ENCODE measurements around the gene CSKMT. TPM values are rescaled to one million over a fixed set of nuclear protein-coding genes. Genes with fewer than 3 reads are reported as not detected.
A peak's percentile ranks its signal among the peaks of the same experiment; 100 is the strongest.
"Not testable (repeated sequence)": the region's sequence is repeated elsewhere in the genome, so short reads cannot be mapped to it uniquely, and the experiment has no call there.

Gene CSKMT
- total RNA-seq, 1 donor from 2014 or later = not detected

GRCh38 chr11:62649486-62649885 lies 15.6 kb upstream of the CSKMT start:
- H3K27ac ChIP-seq = no peak overlapping the region

GRCh38 chr11:62650283-62650682 lies 14.8 kb upstream of the CSKMT start:
- DNase-seq (ENCODE audit: low spot score in 2 of 2); H3K4me3 ChIP-seq; H3K27me3 ChIP-seq; intact Hi-C loops (cut with DNase I); H3K27ac ChIP-seq; H3K9me3 ChIP-seq: not testable (repeated sequence)
- Histone ChIP-seq H3K36me3 (peaks cover 19 to 22% of the 10 kb centered on the region in 2 donors), H3K4me1 (peaks cover 4 to 24% of the 10 kb centered on the region in 2 donors)

More at GRCh38 chr11:62649486-62649885, 15.6 kb upstream of the CSKMT start:
- H3K4me1 ChIP-seq = peaks cover 4 to 29% of the 10 kb centered on the region in 2 donors
- no peaks in the 10 kb centered on the region for H3K27me3 ChIP-seq
- no peaks in the 10 kb centered on the region for H3K9me3 ChIP-seq
- H3K4me3 ChIP-seq = no peak overlapping the region
- H3K36me3 ChIP-seq = peaks cover 19 to 23% of the 10 kb centered on the region in 2 donors
- intact Hi-C loops (cut with DNase I) = loop anchor here (5.0 kb wide), 1 partner anchor 47 kb away; the partner anchor contains the start of gene MTA2
- TF ChIP-seq CTCF (IDR thresholded peaks at IDR 0.05) = no peak
- no peak for DNase-seq (ENCODE audit: low spot score in 2 of 2)

GRCh38 chr11:62652161-62653006 lies 12.7 kb upstream of the CSKMT start:
- intact Hi-C loops (cut with DNase I) = loop anchor here (1.0 to 2.0 kb wide), 5 partner anchors 13 to 54 kb away; partner anchors contain the start of genes BSCL2, C11orf98, CSKMT and EML3
- Histone ChIP-seq H3K4me3 (peak overlapping the region; percentile 78 to 96), H3K36me3 (peaks cover 19 to 22% of the 10 kb centered on the region in 2 donors), H3K4me1 (peaks cover 0 to 15% of the 10 kb centered on the region in 2 donors), H3K27me3 (no peaks in the 10 kb centered on the region), H3K27ac (peak overlapping the region; percentile 93 to 94), H3K9me3 (no peaks in the 10 kb centered on the region)
- DNase-seq (ENCODE audit: low spot score in 2 of 2) = no peak
- TF ChIP-seq CTCF (IDR thresholded peaks at IDR 0.05) = no peak

- no peaks in the 10 kb centered on the region for H3K27me3 ChIP-seq
- intact Hi-C loops (cut with DNase I) = no loop called here
- no peak for DNase-seq (ENCODE audit: low spot score in 2 of 2)
- peaks cover 0 to 15% of the 10 kb centered on the region in 2 donors for H3K4me1 ChIP-seq
- no peak overlapping the region for H3K4me3 ChIP-seq
- peaks cover 6 to 7% of the 10 kb centered on the region in 2 donors for H3K36me3 ChIP-seq
- no peak overlapping the region for H3K27ac ChIP-seq
- TF ChIP-seq CTCF (IDR thresholded peaks at IDR 0.05) = no peak
- H3K9me3 ChIP-seq = no peaks in the 10 kb centered on the region
These were observed 10.8 kb upstream of the CSKMT start for GRCh38 chr11:62654297-62654696.

GRCh38 chr11:62656796-62657429 lies 8.2 kb upstream of the CSKMT start:
- DNase-seq (ENCODE audit: low spot score in 2 of 2) = no peak
- no peak for TF ChIP-seq CTCF (IDR thresholded peaks at IDR 0.05)
- Histone ChIP-seq H3K27me3 (no peaks in the 10 kb centered on the region), H3K4me1 (peaks cover 0 to 9% of the 10 kb centered on the region in 2 donors), H3K27ac (no peak overlapping the region), H3K36me3 (no peaks in the 10 kb centered on the region), H3K4me3 (no peak overlapping the region), H3K9me3 (no peaks in the 10 kb centered on the region)
- intact Hi-C loops (cut with DNase I) = no loop called here

Data from ascending aorta (tissue), 2 donors.